ENCODE measurements around the gene KLHL28. TPM values are rescaled to one million over a fixed set of nuclear protein-coding genes. Genes with fewer than 3 reads are reported as not detected.

The KLHL28 gene
- total RNA-seq, 3 donors from 2014 or later = 16.1 to 19.5 (median 19.3) TPM

DNA sequence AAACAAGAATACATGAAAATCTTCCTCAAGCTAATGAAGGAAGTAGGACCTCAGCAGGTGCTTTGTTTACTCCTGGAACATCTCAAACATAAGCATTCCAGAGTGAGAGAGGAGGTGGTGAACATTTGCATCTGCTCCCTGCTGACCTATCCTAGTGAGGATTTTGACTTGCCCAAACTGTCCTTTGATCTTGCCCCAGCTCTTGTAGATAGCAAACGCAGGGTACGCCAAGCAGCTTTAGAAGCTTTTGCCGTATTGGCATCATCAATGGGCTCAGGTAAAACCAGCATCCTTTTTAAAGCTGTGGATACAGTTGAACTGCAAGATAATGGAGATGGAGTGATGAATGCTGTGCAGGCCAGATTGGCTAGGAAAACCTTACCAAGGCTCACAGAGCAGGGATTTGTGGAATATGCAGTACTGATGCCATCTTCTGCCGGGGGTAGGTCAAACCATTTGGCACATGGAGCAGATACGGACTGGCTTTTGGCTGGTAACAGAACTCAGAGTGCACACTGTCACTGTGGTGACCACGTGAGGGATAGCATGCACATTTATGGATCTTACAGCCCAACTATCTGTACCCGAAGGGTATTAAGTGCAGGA, 2.1 kb upstream of the KLHL28 start:
- peaks cover 44% of the 10 kb centered on the region for H3K4me1 ChIP-seq (ENCODE audit: low read depth)
- ATAC-seq = no peak
- intact Hi-C loops (cut with DNase I, micrococcal nuclease) = no loop called here

GRCh38 chr14:44963044-44963528, 1.3 kb upstream of the KLHL28 start:
- no peak for DNase-seq
- intact Hi-C loops (cut with DNase I, micrococcal nuclease) = no loop called here
- H3K4me1 ChIP-seq (ENCODE audit: low read depth) = peaks cover 49% of the 10 kb centered on the region
- TF ChIP-seq, protein P1, sequence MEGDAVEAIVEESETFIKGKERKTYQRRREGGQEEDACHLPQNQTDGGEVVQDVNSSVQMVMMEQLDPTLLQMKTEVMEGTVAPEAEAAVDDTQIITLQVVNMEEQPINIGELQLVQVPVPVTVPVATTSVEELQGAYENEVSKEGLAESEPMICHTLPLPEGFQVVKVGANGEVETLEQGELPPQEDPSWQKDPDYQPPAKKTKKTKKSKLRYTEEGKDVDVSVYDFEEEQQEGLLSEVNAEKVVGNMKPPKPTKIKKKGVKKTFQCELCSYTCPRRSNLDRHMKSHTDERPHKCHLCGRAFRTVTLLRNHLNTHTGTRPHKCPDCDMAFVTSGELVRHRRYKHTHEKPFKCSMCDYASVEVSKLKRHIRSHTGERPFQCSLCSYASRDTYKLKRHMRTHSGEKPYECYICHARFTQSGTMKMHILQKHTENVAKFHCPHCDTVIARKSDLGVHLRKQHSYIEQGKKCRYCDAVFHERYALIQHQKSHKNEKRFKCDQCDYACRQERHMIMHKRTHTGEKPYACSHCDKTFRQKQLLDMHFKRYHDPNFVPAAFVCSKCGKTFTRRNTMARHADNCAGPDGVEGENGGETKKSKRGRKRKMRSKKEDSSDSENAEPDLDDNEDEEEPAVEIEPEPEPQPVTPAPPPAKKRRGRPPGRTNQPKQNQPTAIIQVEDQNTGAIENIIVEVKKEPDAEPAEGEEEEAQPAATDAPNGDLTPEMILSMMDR (IDR thresholded peaks at IDR 0.05) = no peak
- H3K9me3 ChIP-seq = no peaks in the 10 kb centered on the region
- ATAC-seq = no peak
- no peaks in the 10 kb centered on the region for H3K36me3 ChIP-seq (ENCODE audit: low read depth)
- H3K4me3 ChIP-seq = peak overlapping the region; percentile 69

More for the DNA sequence above, 2.1 kb upstream of the KLHL28 start:
- no peak overlapping the region for H3K4me3 ChIP-seq
- no peaks in the 10 kb centered on the region for H3K36me3 ChIP-seq (ENCODE audit: low read depth)
- no peaks in the 10 kb centered on the region for H3K9me3 ChIP-seq
- no peak for DNase-seq
- TF ChIP-seq, protein P1 (IDR thresholded peaks at IDR 0.05) = no peak

DNA sequence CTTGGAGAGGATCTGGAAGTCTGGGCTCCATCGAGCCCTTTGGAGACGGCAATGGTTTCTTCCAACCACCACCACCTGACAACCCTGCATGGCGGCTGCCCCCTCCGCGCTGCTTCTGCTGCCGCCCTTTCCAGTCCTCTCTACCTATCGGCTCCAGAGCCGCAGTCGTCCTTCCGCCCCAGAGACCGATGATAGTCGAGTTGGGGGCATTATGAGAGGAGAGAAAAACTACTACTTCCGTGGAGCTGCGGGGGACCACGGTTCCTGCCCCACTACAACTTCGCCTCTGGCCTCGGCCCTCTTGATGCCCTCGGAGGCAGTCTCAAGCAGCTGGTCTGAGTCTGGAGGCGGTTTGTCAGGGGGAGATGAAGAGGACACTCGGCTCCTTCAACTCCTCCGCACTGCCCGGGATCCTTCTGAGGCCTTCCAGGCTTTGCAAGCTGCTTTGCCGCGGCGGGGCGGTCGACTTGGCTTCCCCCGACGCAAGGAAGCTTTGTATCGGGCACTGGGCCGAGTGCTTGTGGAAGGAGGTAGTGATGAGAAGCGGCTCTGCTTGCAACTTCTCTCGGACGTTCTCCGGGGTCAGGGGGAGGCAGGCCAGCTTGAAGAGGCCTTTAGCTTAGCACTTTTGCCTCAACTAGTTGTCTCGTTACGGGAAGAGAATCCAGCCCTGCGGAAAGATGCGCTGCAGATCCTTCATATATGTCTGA, 742 bp upstream of the KLHL28 start:
- intact Hi-C loops (cut with DNase I, micrococcal nuclease) = no loop called here
- peak; percentile 52 to 73 (median 66) for DNase-seq
- Histone ChIP-seq H3K36me3 (ENCODE audit: low read depth) (peaks cover 2% of the 10 kb centered on the region), H3K4me1 (ENCODE audit: low read depth) (peaks cover 51% of the 10 kb centered on the region), H3K4me3 (peak overlapping the region; percentile 69), H3K9me3 (no peaks in the 10 kb centered on the region)
- TF ChIP-seq, protein P1 (IDR thresholded peaks at IDR 0.05) = no peak
- peak; percentile 53 for ATAC-seq

DNA sequence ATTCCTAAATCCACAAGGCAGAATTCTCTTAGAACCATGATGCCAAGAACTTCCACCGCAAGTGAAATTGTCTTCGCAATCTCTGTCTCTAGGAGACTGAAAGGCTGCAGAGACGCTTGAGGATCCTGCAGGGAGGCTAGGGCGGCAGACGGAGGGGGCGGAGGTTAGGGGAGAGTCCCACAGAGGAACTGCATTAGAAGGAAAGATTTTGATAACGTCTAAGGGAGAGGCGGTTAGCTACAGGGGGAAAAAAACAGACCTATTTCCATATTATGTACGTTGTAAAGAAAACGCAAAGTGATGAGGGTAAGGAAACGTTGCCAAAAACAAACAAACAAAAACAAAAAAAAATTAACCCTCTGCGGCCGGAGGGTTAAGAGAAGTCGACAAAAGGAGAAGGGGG, 595 bp downstream of the KLHL28 start:
- DNase-seq (peak; percentile 66 to 79 (median 71)), ATAC-seq (peak; percentile 58)
- no peaks in the 10 kb centered on the region for H3K9me3 ChIP-seq
- H3K4me1 ChIP-seq (ENCODE audit: low read depth) = peaks cover 49% of the 10 kb centered on the region
- intact Hi-C loops (cut with DNase I, micrococcal nuclease) = no loop called here
- H3K36me3 ChIP-seq (ENCODE audit: low read depth) = peaks cover 5% of the 10 kb centered on the region
- TF ChIP-seq, protein P1 (IDR thresholded peaks at IDR 0.05) = no peak
- H3K4me3 ChIP-seq = peak overlapping the region; percentile 69

DNA sequence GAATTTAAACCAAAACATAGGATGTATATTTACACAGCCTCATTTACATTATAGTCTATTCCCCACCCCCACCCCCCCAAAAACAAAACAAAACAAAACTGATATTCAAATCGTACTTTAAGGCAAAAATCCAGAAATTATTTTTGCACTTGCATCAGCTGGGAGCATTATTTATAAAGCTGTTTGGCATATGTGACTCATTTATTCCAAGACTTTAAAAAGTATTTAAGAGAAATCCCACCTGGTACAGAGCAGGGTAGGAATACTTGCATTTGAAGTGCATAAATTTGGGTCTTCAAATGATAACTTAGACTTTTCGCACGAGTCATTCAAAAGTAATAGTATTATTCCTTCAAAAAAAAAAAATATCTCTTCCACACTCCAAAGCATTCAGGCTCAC, 1.1 kb downstream of the KLHL28 start:
- intact Hi-C loops (cut with DNase I, micrococcal nuclease) = no loop called here
- DNase-seq (no peak), ATAC-seq (no peak)
- Histone ChIP-seq H3K36me3 (ENCODE audit: low read depth) (peaks cover 5% of the 10 kb centered on the region), H3K9me3 (no peaks in the 10 kb centered on the region), H3K4me3 (peak overlapping the region; percentile 69), H3K4me1 (ENCODE audit: low read depth) (peaks cover 45% of the 10 kb centered on the region)
- TF ChIP-seq, protein P1 (IDR thresholded peaks at IDR 0.05) = no peak

Data from mucosa of descending colon (tissue), 3 donors.